SU-DHL-6 (cell line): ENCODE measurements around the gene ADRA2B.

Experiments used
- H2AFZ ChIP-seq: fragments of 200-600 bp; sonication (generic); 2 replicates; pipeline ENCODE4 v1.6.1; 2014; ENCODE audit warnings: low read depth, mild to moderate bottlenecking, moderate library complexity, mixed read lengths, antibody characterized with exemption, low read length; ENCODE audit not compliant: severe bottlenecking
- H3F3A ChIP-seq: fragments of 200-600 bp; shearing (Covaris generic); 2 replicates; pipeline ENCODE4 v1.6.0; 2016; ENCODE audit warnings: antibody characterized with exemption, mild to moderate bottlenecking; ENCODE audit not compliant: insufficient read depth
- H3K27ac ChIP-seq: fragments of 200-600 bp; sonication (generic); 2 replicates; pipeline ENCODE4 v1.5.1; 2016; ENCODE audit warnings: low read depth, mild to moderate bottlenecking, low read length, moderate library complexity, mixed read lengths
- H3K27me3 ChIP-seq: fragments of 200-600 bp; sonication (generic), shearing (Covaris generic); 2 replicates; pipeline ENCODE4 v1.6.0; 2014; ENCODE audit warnings: mild to moderate bottlenecking, low read length
- H3K36me3 ChIP-seq: fragments of 200-600 bp; sonication (generic); 2 replicates; pipeline ENCODE4 v1.6.1; 2014; ENCODE audit warnings: mild to moderate bottlenecking, low read length, mixed read lengths
- H3K4me2 ChIP-seq: fragments of 300-600, 200-600 bp; shearing (Covaris generic), sonication (generic); 2 replicates; pipeline ENCODE4 v1.6.0; 2014; ENCODE audit warnings: low read length, low read depth, mild to moderate bottlenecking; ENCODE audit not compliant: poor library complexity, severe bottlenecking
- H3K4me3 ChIP-seq: fragments of 200-600 bp; sonication (generic); 2 replicates; pipeline ENCODE4 v1.5.1; 2014; ENCODE audit warnings: antibody characterized with exemption, low read length, mild to moderate bottlenecking, mixed read lengths; ENCODE audit not compliant: insufficient read depth, poor library complexity, severe bottlenecking
- H3K79me2 ChIP-seq: fragments of 200-600 bp; sonication (generic); 2 replicates; pipeline ENCODE4 v1.6.1; 2014; ENCODE audit warnings: mild to moderate bottlenecking, low read length, moderate library complexity; ENCODE audit not compliant: insufficient read depth
- H3K9ac ChIP-seq: fragments of 200-600 bp; sonication (generic); 2 replicates; pipeline ENCODE4 v1.7.0; 2014; ENCODE audit warnings: mild to moderate bottlenecking, low read length
- H3K9me2 ChIP-seq: fragments of 200-600 bp; sonication (generic); replicated peaks from 2 replicates; pipeline ENCODE4 v1.6.1; 2014; ENCODE audit warnings: low read length; ENCODE audit not compliant: insufficient read depth
- H3K9me3 ChIP-seq: fragments of 200-600 bp; sonication (generic); 2 replicates; pipeline ENCODE4 v1.6.1; 2014; ENCODE audit warnings: low read length, mixed read lengths; ENCODE audit not compliant: insufficient read depth
- H4K20me1 ChIP-seq: fragments of 200-600 bp; sonication (generic); 2 replicates; pipeline ENCODE4 v1.6.1; 2014; ENCODE audit warnings: low read depth, mild to moderate bottlenecking, antibody characterized with exemption, low read length, moderate library complexity, mixed read lengths
- CTCF ChIP-seq: fragments of 200-600 bp; sonication (generic); IDR thresholded peaks from one replicate; pipeline ENCODE4 v1.5.1; 2017; ENCODE audit warnings: antibody characterized with exemption, mild to moderate bottlenecking, low read length, moderate library complexity; ENCODE audit not compliant: insufficient read depth, poor library complexity, severe bottlenecking
- EZH2phosphoT487 ChIP-seq: fragments of 200-600 bp; sonication (generic), shearing (Covaris generic); conservative IDR thresholded peaks from 2 replicates; pipeline ENCODE4 v1.6.1; 2018; ENCODE audit warnings: mild to moderate bottlenecking, antibody characterized with exemption, low read length, moderate library complexity, mixed read lengths

Gene ADRA2B

DNA sequence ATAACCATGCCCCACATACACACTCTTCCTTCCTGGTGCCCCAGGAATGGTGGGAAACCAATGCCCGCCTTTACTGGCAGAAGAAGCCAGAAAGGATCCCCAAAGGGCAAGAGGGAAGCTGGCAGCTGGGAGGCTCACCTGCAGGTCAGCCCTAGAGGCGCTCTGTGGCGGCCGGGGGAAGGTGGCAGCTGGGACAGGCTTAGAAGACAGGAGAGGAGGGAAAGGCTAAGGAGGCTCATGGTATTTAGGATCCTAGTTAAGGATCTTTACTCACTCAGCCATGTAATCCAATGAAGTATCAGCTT is 23.8 kb downstream of the ADRA2B start:
- no peaks in the 10 kb centered on the region for H3K79me2 ChIP-seq
- H3K9me2 ChIP-seq: no peaks in the 10 kb centered on the region
- no peak overlapping the region for H3K4me3 ChIP-seq
- H3K9ac ChIP-seq: no peak overlapping the region
- TF ChIP-seq EZH2phosphoT487 (no peak), CTCF (no peak)
- H4K20me1 ChIP-seq: no peaks in the 10 kb centered on the region
- H2AFZ ChIP-seq: no peak overlapping the region
- H3K27me3 ChIP-seq: no peaks in the 10 kb centered on the region
- no peak overlapping the region for H3K4me2 ChIP-seq
- H3K9me3 ChIP-seq: no peaks in the 10 kb centered on the region
- no peaks in the 10 kb centered on the region for H3K36me3 ChIP-seq
- H3K27ac ChIP-seq: no peak overlapping the region
- H3F3A ChIP-seq: no peaks in the 10 kb centered on the region

DNA sequence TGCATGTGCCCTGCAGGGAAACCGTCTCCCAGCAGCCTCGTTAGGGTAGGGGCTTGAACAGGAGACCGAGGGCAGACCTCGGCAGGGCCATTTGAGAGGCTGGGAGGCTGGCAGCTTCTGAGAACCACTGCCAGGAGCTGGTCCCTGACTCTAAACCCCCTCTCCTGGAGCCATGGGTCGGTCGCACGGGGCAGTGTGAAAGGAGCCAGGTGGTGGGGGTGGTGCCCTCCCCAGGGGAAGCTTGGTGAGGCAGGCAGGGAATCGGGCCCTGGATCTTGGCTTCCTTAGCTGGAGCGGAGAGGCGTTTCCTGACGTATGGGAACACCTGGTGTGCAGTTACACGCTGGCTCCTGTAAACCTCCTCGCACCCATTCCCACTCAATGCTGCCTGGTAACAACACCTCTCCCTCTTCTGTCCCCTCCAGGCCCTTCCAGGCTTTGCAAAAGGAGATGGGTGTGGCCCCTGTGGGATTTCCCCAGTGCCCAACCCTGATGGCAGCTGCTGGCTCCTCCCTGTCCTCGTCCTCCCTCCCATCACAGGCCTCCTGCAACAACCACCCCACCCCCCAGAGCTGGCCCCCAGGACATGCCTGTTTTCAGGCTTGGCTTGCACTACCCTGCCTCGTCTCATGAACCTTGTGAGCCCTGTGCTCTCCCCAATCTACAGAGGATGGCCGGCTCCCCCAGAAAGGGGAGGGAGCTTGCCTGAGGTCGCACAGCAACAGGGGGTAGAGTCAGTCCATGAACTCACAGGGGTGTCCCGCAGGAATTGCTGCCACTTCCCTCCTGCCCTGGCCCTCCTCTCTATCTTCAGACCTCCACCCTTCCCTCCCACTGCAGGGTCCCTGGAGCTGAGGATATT is 24.4 kb downstream of the ADRA2B start:
- H3K36me3 ChIP-seq: no peaks in the 10 kb centered on the region
- no peaks in the 10 kb centered on the region for H3F3A ChIP-seq
- H4K20me1 ChIP-seq: no peaks in the 10 kb centered on the region
- no peaks in the 10 kb centered on the region for H3K79me2 ChIP-seq
- no peak overlapping the region for H3K4me2 ChIP-seq
- no peaks in the 10 kb centered on the region for H3K9me2 ChIP-seq
- H3K9me3 ChIP-seq: no peaks in the 10 kb centered on the region
- H3K27ac ChIP-seq: no peak overlapping the region
- H2AFZ ChIP-seq: no peak overlapping the region
- H3K27me3 ChIP-seq: no peaks in the 10 kb centered on the region
- no peak overlapping the region for H3K4me3 ChIP-seq
- H3K9ac ChIP-seq: no peak overlapping the region
- TF ChIP-seq EZH2phosphoT487 (no peak), CTCF (no peak)

DNA sequence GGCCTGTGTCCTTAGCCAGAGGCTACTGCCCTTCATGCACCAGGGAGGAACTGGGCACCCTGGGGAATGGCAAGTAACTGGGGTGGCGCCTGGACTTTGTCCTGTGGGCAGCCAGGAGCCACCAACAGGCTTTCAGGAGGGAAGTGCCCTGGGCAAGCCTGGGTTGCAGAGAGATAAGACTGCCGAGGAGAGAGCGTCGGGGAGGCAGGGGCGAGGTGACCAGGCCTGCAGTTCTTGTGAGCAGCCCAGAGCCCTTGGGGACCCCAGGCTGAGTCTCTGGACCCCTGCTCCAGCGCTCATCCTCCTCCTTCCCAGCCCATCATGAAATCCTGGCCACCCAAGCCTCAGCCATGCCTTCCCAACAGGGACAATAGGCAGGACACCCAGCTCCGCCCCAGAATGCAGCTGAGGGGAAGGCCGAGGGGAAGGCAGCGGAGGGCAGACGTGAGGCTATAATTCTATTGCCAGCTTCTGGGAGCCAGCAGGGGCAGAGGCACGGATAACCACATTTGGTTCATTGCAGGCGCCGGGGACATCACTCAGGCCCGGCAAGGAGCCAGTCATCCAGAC is 25.1 kb downstream of the ADRA2B start:
- no peaks in the 10 kb centered on the region for H3K27me3 ChIP-seq

More for the DNA sequence above, 25.1 kb downstream of the ADRA2B start:
- Histone ChIP-seq H3K4me3 (no peak overlapping the region), H2AFZ (no peak overlapping the region), H3K9me2 (no peaks in the 10 kb centered on the region), H3K79me2 (no peaks in the 10 kb centered on the region), H3K27ac (no peak overlapping the region), H3K4me2 (no peak overlapping the region), H3K36me3 (no peaks in the 10 kb centered on the region), H3K9ac (no peak overlapping the region), H4K20me1 (no peaks in the 10 kb centered on the region), H3K9me3 (no peaks in the 10 kb centered on the region), H3F3A (no peaks in the 10 kb centered on the region)
- TF ChIP-seq CTCF (no peak), EZH2phosphoT487 (no peak)
